HepG2 (cell line): Measurements from ENCODE around the gene MRPS21. TPM values are rescaled to one million over a fixed set of nuclear protein-coding genes. Genes with fewer than 3 reads are reported as not detected.

Experiments
- DNMT1 ChIP-seq: sonication (generic); formaldehyde crosslinking; IDR thresholded peaks from 2 replicates; pipeline ENCODE4 v1.5.1; 2020; ENCODE audit warnings: mild to moderate bottlenecking, missing genetic modification reagents
- ELF1 ChIP-seq: sonication (generic); formaldehyde crosslinking; IDR thresholded peaks from 2 replicates; pipeline ENCODE4 v1.4.0; 2020; ENCODE audit warnings: missing genetic modification reagents
- GATAD2A ChIP-seq: IDR thresholded peaks from 2 replicates; pipeline ENCODE4 v1.6.1; 2016
- NR2C2 ChIP-seq: sonication (generic); formaldehyde crosslinking; IDR thresholded peaks from 2 replicates; pipeline ENCODE4 v1.4.0; 2020; ENCODE audit warnings: missing genetic modification reagents, mild to moderate bottlenecking, moderate library complexity, borderline replicate concordance
- NR2F1 ChIP-seq, 2 experiments: fragments of 450-650 bp in 1 of 2; formaldehyde crosslinking in 1 of 2; IDR thresholded peaks; 2 replicates each; pipeline versions ENCODE4 v1.5.0 to v1.6.1; 2016 to 2020; ENCODE audit warnings: mild to moderate bottlenecking in 1 of 2, missing compliant biosample characterization in 1 of 2, missing genetic modification reagents in 1 of 2, moderate library complexity in 1 of 2
- RORA ChIP-seq: sonication (generic); formaldehyde crosslinking; IDR thresholded peaks from 2 replicates; pipeline ENCODE4 v1.5.0; 2020; ENCODE audit warnings: mild to moderate bottlenecking, missing genetic modification reagents, moderate library complexity
- RXRA ChIP-seq: sonication (generic); formaldehyde crosslinking; IDR thresholded peaks from 2 replicates; pipeline ENCODE4 v1.5.1; 2020; ENCODE audit warnings: missing genetic modification reagents
- ZC3H4 ChIP-seq: sonication (generic); formaldehyde crosslinking; IDR thresholded peaks from 2 replicates; pipeline ENCODE4 v1.4.0; 2020; ENCODE audit warnings: missing genetic modification reagents, borderline replicate concordance
- ZFY ChIP-seq: sonication (generic); formaldehyde crosslinking; IDR thresholded peaks from 2 replicates; pipeline ENCODE4 v1.4.0; 2020; ENCODE audit warnings: missing genetic modification reagents
- ZNF432 ChIP-seq: sonication (generic); formaldehyde crosslinking; IDR thresholded peaks from 2 replicates; pipeline ENCODE4 v1.5.0; 2020; ENCODE audit warnings: missing genetic modification reagents, mild to moderate bottlenecking, borderline replicate concordance
- ZNF670 ChIP-seq: sonication (generic); formaldehyde crosslinking; IDR thresholded peaks from 2 replicates; pipeline ENCODE4 v1.8.0; 2022; ENCODE audit warnings: mild to moderate bottlenecking, missing genetic modification reagents, borderline replicate concordance
- ZNF678 ChIP-seq: sonication (generic); formaldehyde crosslinking; IDR thresholded peaks from 2 replicates; pipeline ENCODE4 v1.4.0; 2020; ENCODE audit warnings: mild to moderate bottlenecking, missing genetic modification reagents
- ZNF790 ChIP-seq: sonication (generic); formaldehyde crosslinking; IDR thresholded peaks from 2 replicates; pipeline ENCODE4 v1.8.0; 2022; ENCODE audit warnings: missing genetic modification reagents, mild to moderate bottlenecking, borderline replicate concordance
- ZNF879 ChIP-seq: sonication (generic); formaldehyde crosslinking; IDR thresholded peaks from 2 replicates; pipeline ENCODE4 v1.8.1; 2023; ENCODE audit warnings: missing genetic modification reagents
- polyA plus RNA-seq, 8 experiments: library from polyadenylated mRNA; depleted of rRNA in 3 of 8; stranded (reverse) in 7 of 8; unstranded in 1 of 8; fragments of >200 nt; fragmentation: Illumina TruSeq in 4 of 8; extraction: Trizol in 4 of 8; gene quantifications; 2 replicates each; pipeline versions ENCODE4 v1.2.1 to v1.2.3, GENCODE V29; 2011 to 2016; ENCODE audit warnings: low read depth in 4 of 8, missing spikeins in 1 of 8, mixed read lengths in 1 of 8; ENCODE audit not compliant: insufficient read depth in 1 of 8
- total RNA-seq, 5 experiments: library from RNA; depleted of rRNA; stranded (reverse); fragments of >200 nt; fragmentation: Illumina TruSeq; extraction: Trizol; gene quantifications; 2 replicates each; pipeline ENCODE4 v1.2.3, GENCODE V29; 2016; ENCODE audit warnings: low read depth in 1 of 5
- TF ChIP-seq, protein P1 (sequence below): sonication (generic); formaldehyde crosslinking; IDR thresholded peaks from 2 replicates; pipeline ENCODE4 v1.4.0; 2020; ENCODE audit warnings: missing genetic modification reagents
- TF ChIP-seq, protein P2 (sequence below): IDR thresholded peaks from 2 replicates; pipeline ENCODE4 v1.6.1; 2012; ENCODE audit warnings: inconsistent platforms
- TF ChIP-seq, protein P3 (sequence below): sonication (generic); formaldehyde crosslinking; IDR thresholded peaks from 2 replicates; pipeline ENCODE4 v1.4.0; 2020; ENCODE audit warnings: missing genetic modification reagents
- TF ChIP-seq, protein P4 (sequence below): IDR thresholded peaks from 2 replicates; pipeline ENCODE4 v1.6.1; 2016; ENCODE audit warnings: missing biosample characterization, missing genetic modification reagents, low read depth
- TF ChIP-seq, protein P5 (sequence below), 2 experiments: sonication (generic) in 1 of 2; formaldehyde crosslinking in 1 of 2; IDR thresholded peaks; 2 replicates each; pipeline versions ENCODE4 v1.6.1 to v1.9.0; 2014 to 2022; ENCODE audit warnings: antibody characterized with exemption in 1 of 2, borderline replicate concordance in 1 of 2, inconsistent platforms in 1 of 2, low read depth in 1 of 2, missing genetic modification reagents in 1 of 2

MRPS21 gene
- total and polyA plus RNA-seq, 2 of the 13 experiments (the other 11 are each of a cell fraction or from before 2014, with no cell fraction given), result 59.4 to 64.2 TPM

DNA sequence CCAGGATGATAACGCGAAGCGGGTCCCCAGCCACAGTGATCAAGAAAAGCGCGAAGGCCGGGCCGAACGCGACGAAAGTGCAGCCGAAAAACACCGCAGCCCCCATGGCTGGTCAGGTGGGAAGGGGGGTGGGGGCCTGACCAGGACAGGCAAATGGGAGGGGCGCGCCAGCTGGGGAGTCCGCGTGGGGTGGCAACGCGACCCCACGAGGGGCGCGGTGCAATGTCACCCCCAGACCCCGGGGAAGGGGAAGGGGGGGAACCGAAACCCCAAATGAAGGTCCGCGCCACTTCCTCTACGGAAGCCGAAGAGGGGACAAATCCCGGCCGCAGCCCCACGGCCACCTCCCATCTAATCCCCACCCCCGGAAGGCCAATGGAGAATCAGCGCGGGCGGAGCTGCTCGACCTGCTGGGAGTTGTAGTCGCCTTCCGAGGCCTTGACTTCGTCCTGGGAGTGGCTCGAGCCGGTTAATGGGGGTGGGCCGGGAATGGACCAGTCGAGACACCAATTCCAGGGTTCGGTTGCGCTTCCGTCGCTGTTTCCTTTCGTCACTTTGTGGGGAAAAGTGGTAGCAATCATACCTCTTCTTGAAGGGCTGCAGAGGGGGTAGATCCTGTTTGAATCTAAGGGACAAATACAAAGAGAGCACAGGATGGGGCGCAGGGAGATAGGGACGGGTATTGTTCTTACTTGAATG, 24.8 kb upstream of the MRPS21 start, which contains the start of gene APH1A (continued):
- TF ChIP-seq ZNF879 (CRISPR knock-in tag), result peak; percentile 62; the same call in 1 of the 2 replicates
- peak; percentile 79 for TF ChIP-seq NR2C2 (CRISPR knock-in tag)
- TF ChIP-seq ZC3H4 (CRISPR knock-in tag), result no peak
- no peak for TF ChIP-seq DNMT1 (CRISPR knock-in tag)
- TF ChIP-seq ZFY (CRISPR knock-in tag), result peak; percentile 80; the same call in 1 of the 2 replicates
- TF ChIP-seq, protein P1, sequence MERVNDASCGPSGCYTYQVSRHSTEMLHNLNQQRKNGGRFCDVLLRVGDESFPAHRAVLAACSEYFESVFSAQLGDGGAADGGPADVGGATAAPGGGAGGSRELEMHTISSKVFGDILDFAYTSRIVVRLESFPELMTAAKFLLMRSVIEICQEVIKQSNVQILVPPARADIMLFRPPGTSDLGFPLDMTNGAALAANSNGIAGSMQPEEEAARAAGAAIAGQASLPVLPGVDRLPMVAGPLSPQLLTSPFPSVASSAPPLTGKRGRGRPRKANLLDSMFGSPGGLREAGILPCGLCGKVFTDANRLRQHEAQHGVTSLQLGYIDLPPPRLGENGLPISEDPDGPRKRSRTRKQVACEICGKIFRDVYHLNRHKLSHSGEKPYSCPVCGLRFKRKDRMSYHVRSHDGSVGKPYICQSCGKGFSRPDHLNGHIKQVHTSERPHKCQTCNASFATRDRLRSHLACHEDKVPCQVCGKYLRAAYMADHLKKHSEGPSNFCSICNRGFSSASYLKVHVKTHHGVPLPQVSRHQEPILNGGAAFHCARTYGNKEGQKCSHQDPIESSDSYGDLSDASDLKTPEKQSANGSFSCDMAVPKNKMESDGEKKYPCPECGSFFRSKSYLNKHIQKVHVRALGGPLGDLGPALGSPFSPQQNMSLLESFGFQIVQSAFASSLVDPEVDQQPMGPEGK (CRISPR knock-in tag), result peak; percentile 83
- TF ChIP-seq GATAD2A (CRISPR knock-in tag), result peak; percentile 50
- TF ChIP-seq, protein P2, sequence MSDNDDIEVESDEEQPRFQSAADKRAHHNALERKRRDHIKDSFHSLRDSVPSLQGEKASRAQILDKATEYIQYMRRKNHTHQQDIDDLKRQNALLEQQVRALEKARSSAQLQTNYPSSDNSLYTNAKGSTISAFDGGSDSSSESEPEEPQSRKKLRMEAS, result peak; percentile 65
- TF ChIP-seq ELF1 (CRISPR knock-in tag), result peak; percentile 94
- no peak for TF ChIP-seq ZNF432 (CRISPR knock-in tag)
- TF ChIP-seq NR2F1 (CRISPR knock-in tag; IDR thresholded peaks at IDR 0.05), result 0 out of 4 replicates have a peak, but pooled peaks of 1 of the 2 experiments have one; percentile 8
- no peak for TF ChIP-seq ZNF678
- TF ChIP-seq, protein P3, sequence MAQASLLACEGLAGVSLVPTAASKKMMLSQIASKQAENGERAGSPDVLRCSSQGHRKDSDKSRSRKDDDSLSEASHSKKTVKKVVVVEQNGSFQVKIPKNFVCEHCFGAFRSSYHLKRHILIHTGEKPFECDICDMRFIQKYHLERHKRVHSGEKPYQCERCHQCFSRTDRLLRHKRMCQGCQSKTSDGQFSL (CRISPR knock-in tag), result peak; percentile 96
- TF ChIP-seq ZNF790 (CRISPR knock-in tag), result no peak
- TF ChIP-seq RXRA (CRISPR knock-in tag), result peak; percentile 55; the same call in 1 of the 2 replicates
- TF ChIP-seq, protein P4, sequence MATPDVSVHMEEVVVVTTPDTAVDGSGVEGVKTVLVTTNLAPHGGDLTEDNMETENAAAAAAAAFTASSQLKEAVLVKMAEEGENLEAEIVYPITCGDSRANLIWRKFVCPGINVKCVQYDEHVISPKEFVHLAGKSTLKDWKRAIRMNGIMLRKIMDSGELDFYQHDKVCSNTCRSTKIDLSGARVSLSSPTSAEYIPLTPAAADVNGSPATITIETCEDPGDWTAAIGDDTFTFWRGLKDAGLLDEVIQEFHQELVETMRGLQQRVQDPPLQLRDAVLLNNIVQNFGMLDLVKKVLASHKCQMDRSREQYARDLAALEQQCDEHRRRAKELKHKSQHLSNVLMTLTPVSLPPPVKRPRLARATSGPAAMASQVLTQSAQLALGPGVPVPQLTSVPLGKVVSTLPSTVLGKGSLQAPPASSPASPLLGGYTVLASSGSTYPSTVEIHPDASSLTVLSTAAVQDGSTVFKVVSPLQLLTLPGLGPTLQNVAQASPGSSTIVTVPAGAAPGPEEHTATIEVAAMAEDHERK (CRISPR knock-in tag), result peak; percentile 36; the same call in 1 of the 2 replicates
- TF ChIP-seq RORA (CRISPR knock-in tag), result no peak
- peak; percentile 72; the same call in 1 of the 2 replicates for TF ChIP-seq ZNF670 (CRISPR knock-in tag)
- TF ChIP-seq, protein P5, sequence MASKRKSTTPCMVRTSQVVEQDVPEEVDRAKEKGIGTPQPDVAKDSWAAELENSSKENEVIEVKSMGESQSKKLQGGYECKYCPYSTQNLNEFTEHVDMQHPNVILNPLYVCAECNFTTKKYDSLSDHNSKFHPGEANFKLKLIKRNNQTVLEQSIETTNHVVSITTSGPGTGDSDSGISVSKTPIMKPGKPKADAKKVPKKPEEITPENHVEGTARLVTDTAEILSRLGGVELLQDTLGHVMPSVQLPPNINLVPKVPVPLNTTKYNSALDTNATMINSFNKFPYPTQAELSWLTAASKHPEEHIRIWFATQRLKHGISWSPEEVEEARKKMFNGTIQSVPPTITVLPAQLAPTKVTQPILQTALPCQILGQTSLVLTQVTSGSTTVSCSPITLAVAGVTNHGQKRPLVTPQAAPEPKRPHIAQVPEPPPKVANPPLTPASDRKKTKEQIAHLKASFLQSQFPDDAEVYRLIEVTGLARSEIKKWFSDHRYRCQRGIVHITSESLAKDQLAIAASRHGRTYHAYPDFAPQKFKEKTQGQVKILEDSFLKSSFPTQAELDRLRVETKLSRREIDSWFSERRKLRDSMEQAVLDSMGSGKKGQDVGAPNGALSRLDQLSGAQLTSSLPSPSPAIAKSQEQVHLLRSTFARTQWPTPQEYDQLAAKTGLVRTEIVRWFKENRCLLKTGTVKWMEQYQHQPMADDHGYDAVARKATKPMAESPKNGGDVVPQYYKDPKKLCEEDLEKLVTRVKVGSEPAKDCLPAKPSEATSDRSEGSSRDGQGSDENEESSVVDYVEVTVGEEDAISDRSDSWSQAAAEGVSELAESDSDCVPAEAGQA (IDR thresholded peaks at IDR 0.05; ENCODE audit: low read depth), result peak; percentile 60; the same call in 1 of the 2 replicates
- TF ChIP-seq, protein P5 (CRISPR knock-in tag; IDR thresholded peaks at IDR 0.05; ENCODE audit: borderline replicate concordance), result 0 out of 2 replicates have a peak, but pooled peaks have one; percentile 17
